ENCODE measurements around the gene WDR88. TPM values are rescaled to one million over a fixed set of nuclear protein-coding genes. Genes with fewer than 3 reads are reported as not detected.
A peak's percentile ranks its signal among the peaks of the same experiment; 100 is the strongest.

WDR88 gene
- total and polyA plus RNA-seq, 2 donors (not counting 1 experiment from before 2014, with no cell fraction given), result 0.47 TPM; not detected in 1

GRCh38 chr19:33176670-33177416 is 44.9 kb downstream of the WDR88 start:
- TF ChIP-seq CTCF (IDR thresholded peaks at IDR 0.05), result no peak
- TF ChIP-seq EZH2 (IDR thresholded peaks at IDR 0.05; ENCODE audit: borderline replicate concordance, insufficient read depth, low read depth, low read length, poor library complexity, severe bottlenecking), result no peak
- no peaks in the 10 kb centered on the region for H4K20me1 ChIP-seq (ENCODE audit: control insufficient read depth, insufficient read depth, low read length, poor library complexity, severe bottlenecking)
- H3K4me3 ChIP-seq (ENCODE audit: control extremely low read depth in 1 of 5, extremely low read depth in 1 of 5, insufficient read depth in 1 of 5, low read depth in 2 of 5, low read length in 4 of 5), result peak overlapping the region; percentile 43 to 97 (median 90)
- Mint-ChIP-seq H3K4me1 (peaks cover 32% of the 10 kb centered on the region), H3K27me3 (peaks cover 3% of the 10 kb centered on the region), H3K9me3 (ENCODE audit: insufficient read depth) (no peaks in the 10 kb centered on the region), H3K27ac (peak overlapping the region; percentile 100), H3K4me3 (peak overlapping the region; percentile 97)
- H3K9me3 ChIP-seq (ENCODE audit: control extremely low read depth in 1 of 3, control insufficient read depth in 2 of 3, insufficient read depth in 1 of 3, low read length in 2 of 3), result no peaks in the 10 kb centered on the region
- ATAC-seq (ENCODE audit: low read depth) (peak; percentile 84), DNase-seq (peak; percentile 100)
- peak overlapping the region; percentile 95 for H3K9ac ChIP-seq (ENCODE audit: low read length)
- H3K36me3 ChIP-seq (replicated peaks in 1 of 2; ENCODE audit: control extremely low read depth in 1 of 2, control insufficient read depth in 1 of 2, extremely low read depth in 1 of 2, insufficient read depth in 2 of 2, low read length in 1 of 2), result no peaks in the 10 kb centered on the region
- under 1% methylated on average over 65 of the region's 65 CpGs for WGBS (ENCODE audit: insufficient coverage)
- H3K4me1 ChIP-seq (ENCODE audit: control insufficient read depth in 2 of 2, insufficient read depth in 2 of 2, low read length in 2 of 2), result peaks cover 12 to 37% of the 10 kb centered on the region in 2 donors
- H3K4me2 ChIP-seq (replicated peaks; ENCODE audit: low read depth, low read length, poor library complexity, severe bottlenecking), result peak overlapping the region; percentile 87
- intact Hi-C loops (cut with micrococcal nuclease), result loop anchor here (1.0 to 2.0 kb wide), 8 partner anchors 33 to 1188 kb away; partner anchors contain the start of genes CEBPA, GPATCH1, GPI and PDCD5
- peak overlapping the region; percentile 83 to 96 for H3K27ac ChIP-seq (ENCODE audit: low read length in 2 of 2)
- H3K79me2 ChIP-seq (ENCODE audit: control insufficient read depth, insufficient read depth, low read length), result peaks cover 14% of the 10 kb centered on the region
- peak overlapping the region; percentile 96 for H2AFZ ChIP-seq (ENCODE audit: insufficient read depth, low read depth, low read length, poor library complexity, severe bottlenecking)
- no peaks in the 10 kb centered on the region for H3K27me3 ChIP-seq (replicated peaks in 1 of 4; ENCODE audit: control extremely low read depth in 1 of 4, control insufficient read depth in 3 of 4, insufficient read depth in 4 of 4, low read length in 3 of 4)
- POLR2A ChIA-PET, result interaction anchor here (1.0 to 2.1 kb wide), 4 partner anchors 33 to 771 kb away, joined by 3 to 10 read pairs (median 4); partner anchors contain the start of genes CEBPG and DPY19L3
- CTCF ChIA-PET, result interaction anchor here (0.9 to 3.1 kb wide), 12 partner anchors 9 to 230 kb away, joined by 3 to 14 read pairs (median 4); partner anchors contain the start of genes CEBPA and GPATCH1
